ENCODE measurements around the gene TMEM87A.

The TMEM87A gene

DNA sequence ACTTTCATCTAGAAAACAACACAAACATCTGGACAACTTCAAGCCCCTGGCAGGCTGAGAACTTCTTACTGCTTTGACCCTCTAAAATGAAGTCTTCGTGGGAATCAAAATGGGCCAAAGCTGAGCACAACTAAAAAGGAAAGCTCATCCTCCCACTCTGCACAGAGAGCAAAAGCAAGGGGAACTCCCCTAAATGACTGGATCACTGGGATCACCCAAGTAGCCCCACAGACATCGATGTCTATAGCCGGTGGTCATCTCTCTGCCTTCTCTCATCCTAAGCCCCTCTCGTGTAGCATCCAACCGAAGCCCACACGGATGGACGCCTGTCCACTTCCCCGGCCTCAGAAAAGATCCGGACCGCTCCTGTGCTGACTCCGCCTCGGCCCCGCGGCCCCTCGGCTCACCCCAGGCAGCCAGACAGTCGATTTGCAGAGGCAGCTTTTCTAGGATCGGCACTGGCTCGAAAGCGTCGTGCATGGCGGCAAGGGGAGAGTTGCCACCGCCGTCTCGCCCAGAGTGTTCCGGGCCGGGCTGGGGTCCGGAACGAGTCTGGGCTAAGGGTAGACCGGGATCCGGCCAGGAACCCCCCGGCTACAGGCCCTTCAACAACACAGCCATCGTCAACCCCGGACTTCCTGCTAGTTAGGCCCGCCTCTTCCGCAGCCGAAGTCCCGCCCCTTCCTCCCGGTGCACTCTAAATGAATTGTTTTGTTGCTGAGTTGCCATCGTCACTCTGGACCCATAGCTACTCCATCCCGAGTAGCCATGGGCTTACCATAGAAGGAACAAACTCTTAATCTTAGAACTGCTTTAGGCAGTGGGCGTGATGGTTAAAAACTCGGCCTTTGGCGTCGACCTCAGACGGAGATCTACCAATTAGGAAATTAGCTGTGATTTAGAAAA lies 65.3 kb downstream of the TMEM87A start, which contains the start of gene VPS39:
TSS of gene VPS39 (minus strand) at position 631 of the 906 bp plus-strand sequence. CDS start at position 480, 151 bp downstream.
- DNase-seq (ENCODE audit: low read depth, low spot score) = peak; percentile 89

DNA sequence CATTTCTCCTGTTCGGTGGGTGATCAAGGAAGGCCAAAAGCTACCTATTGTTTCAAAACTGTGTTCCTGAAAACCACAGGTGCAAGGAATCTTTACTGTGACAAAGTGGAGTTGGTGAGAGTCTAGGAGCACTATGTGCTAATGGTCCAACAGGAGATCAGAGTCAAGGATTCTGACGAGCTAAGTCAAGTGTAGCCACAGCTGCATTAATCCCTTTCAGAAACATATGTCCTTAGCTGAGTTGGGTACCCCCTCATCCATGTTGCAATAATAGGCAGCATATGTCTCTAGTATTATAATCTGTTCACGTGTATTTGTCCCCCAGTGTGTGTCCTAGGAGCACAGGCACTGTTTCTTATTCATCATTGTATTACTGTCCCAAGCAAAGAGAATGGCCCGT lies 66.8 kb downstream of the TMEM87A start:
- no peak for DNase-seq (ENCODE audit: low read depth, low spot score)

DNA sequence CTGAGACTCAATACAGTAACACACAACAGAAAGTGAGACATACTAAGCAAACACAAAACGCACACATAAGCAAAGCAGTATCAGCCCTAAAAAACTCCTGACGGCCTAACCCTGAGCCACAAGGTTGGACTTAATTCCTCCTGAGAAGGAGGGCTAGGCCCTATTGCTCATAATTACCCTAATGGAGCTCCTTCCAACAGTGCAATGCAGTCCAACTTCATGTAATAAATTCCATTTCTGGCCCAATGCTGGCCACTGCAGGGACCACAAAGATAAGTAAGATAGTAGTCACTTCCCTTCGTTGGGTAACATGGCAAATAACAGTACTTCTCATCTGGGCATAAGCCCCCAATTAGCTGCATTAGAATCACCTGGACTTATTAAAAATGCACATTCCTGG lies 69.3 kb downstream of the TMEM87A start:
- no peak for DNase-seq (ENCODE audit: low read depth, low spot score)

DNA sequence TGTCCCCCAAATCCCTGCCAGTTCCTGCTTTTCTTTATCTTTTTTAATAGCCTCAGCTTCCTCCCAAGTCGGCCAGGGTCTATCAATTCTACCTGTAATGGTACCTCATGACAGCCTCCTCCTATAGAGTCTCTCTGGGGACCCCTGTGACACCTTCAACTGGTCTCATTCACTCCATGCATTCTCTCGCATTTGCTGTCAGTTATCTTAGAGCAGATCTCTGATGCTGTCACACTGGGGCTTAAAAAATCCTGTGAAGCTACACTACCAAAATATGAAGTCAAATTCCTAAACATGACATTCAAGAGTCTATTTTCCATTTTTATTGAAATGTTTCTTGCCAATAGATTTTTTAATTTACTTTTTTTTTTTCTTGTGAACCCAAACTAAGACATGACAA lies 70.6 kb downstream of the TMEM87A start:
- DNase-seq (ENCODE audit: low read depth, low spot score) = no peak

DNA sequence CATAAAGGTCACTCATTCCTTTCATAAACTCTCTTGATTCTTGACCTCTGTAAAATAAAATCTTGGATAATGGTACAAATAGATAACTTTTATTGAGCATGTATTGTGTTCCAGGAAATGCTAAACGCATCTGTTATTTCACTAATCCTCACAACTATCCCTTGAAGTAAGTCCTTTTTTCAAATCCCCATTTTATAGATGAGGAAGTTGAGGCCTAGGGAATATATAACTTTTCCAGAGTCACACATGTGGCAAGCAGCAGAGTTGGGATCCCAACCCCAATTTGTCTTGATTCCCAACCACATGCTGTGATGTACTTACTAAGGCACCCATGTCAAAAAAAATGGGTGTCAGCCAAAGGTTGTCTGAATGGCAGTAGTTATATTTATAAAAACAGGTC lies 71.4 kb downstream of the TMEM87A start:
- no peak for DNase-seq (ENCODE audit: low read depth, low spot score)

DNA sequence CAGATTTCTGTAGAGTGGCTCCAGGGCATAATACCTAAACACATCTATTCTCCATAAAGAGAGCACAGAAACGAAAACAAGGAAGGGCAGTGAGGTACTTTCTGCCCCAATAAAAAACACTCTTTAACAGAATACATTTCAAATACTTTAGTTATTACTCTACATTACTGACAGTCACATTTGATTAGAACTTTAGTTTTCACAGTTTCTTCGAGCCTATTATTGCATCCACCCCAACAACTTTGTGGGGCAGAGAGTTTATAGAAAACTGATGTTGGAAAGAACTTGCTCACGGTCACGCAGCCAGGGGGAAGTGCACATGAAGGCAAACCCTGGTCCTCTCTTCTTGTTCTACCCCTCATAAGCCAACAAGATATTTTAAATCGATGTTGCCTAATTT lies 74.1 kb downstream of the TMEM87A start:
- no peak for DNase-seq (ENCODE audit: low read depth, low spot score)

DNA sequence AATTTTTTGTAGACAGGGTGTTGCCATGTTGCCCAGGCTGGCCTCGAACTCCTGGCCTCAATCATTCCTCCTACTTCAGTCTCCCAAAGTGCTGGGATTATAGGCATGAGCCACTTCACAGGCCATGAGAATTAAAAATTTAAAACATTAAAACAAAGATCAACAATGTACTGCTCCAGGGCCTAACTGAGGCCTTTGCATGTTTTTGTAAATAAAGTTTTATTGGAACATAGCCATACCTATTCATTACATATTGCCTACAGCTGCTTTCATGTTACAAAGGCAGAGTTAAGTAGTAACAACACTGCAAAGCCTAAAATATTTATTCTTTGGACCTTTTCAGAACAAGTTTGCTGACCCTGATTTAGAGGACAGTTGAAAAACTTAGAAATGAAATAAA lies 74.7 kb downstream of the TMEM87A start:
- no peak for DNase-seq (ENCODE audit: low read depth, low spot score)

DNA sequence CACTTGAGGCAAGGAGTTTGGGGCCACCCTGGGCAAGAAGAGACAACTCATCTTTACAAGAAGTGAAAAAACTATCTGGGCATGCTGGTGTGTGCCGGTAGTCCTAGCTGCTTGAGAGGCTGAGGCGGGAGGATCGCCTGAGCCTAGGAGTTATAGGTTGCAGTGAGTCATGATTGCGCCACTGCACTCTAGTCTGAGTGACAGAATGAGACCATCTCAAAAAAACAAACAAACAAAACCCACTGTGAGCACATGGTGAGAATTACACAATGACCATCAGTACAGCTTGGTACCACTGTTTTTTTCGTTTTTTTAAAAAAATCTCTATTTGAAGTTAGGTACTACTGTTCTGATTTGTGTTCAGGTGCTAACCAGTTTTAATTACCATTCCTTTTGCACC lies 78.7 kb downstream of the TMEM87A start:
- peak; percentile 30 for DNase-seq (ENCODE audit: low read depth, low spot score)

DNA sequence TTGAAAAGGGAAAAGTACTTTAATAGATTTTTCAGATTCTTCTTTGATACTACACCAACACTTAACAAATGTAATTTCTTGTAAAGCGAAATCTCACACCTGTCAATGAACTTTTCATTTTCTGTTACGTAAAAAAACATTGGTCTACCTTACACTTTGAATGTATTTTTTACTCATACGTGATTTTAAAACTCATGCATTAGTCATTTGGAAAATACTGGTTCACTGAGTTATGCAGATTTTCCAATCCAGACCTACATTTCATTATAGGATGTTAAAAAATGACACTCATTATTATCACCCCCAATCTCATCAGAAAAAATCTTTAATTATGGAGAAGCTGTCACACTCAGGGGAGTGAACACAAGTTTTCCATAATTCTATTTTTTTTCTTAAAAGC lies 79.8 kb downstream of the TMEM87A start:
- DNase-seq (ENCODE audit: low read depth, low spot score) = no peak

DNA sequence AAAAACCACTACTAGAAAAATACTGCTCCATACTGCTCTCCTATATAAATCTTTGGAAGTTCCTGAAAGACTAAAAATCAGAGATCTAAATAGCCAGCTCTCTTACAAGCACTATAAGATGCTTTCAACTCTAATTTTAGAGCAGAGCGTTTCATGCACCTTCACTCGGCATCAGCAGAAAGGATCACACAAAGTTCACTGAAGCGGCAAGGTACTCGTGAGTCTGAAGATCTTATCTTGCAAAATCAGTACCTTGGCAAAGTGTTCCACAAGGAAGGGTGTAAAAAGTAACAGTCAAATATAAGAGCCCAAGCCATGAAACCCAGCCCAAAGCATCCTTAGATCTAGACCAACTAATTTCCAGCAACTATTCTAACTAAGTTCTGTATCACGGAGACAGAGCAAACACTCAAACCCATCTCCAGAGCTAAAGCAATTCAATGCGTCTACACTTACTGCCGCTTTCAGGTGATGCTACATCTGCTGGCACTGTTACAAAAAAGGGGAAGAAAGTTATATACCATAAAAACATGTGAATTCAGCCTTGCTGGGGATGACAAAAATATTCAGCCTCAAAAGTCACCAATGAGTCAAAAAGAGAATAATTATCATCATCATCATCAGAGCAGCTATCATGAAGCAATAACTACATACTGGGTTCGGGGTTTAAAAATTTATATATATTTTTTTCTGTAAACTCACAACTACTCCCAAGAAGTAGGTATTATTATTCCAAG lies 81.5 kb downstream of the TMEM87A start:
- no peak for DNase-seq (ENCODE audit: low read depth, low spot score)

DNA sequence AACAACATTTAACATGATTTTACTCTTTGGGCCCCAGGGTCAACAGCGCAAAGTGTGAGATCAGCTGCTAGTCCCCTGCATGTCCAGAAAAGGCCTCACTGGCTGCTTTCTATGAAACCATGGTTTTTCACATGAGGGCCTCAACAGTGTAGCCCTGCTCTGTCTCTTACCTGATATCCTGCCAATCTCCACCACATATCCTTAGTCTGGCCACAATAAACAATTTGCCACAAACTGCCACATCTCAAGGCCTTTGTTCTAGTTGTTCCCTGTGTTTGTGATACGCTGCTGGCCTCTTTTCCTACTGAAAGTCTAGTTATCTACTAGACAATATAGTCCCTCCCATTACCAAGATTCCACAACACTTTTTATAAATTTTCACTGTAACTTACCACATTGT lies 82.9 kb downstream of the TMEM87A start:
- no peak for DNase-seq (ENCODE audit: low read depth, low spot score)

DNA sequence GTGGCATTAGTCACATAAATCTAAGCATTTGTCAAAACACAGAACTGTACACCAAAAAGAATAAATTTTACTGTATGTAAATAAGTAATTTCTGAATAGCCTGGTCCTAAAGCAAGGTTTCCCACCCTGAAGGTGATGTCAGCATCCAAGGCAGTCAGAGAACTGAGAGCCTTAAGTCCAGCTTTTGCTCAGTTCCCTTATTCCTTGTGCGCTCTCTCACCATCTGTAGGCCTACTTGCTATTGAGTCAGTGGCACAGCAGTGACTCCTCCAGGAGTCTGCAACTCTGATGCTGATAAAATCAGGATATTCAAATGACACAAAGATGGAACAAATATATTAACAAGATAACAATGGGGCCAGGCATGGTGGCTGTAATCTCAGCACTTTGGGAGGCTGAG lies 87.4 kb downstream of the TMEM87A start:
- DNase-seq (ENCODE audit: low read depth, low spot score) = no peak

DNA sequence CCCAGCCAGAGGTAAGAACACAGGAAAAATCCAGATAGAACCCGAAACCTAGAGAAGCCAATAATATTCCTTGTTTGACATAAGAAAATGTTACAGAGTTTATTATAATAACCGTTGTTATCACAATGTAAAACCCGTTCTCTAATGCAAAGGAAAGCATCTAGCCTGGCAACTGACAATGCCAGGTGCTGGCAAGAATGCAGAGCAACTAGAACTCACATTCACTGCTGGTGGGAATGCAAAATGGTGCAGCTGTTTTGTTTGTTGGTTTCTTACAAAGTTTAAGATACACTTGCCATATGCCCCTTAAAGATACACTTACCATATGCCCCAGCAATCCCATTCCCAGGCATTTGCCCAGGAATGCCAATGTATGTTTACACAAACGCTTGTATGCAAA lies 88.5 kb downstream of the TMEM87A start:
- DNase-seq (ENCODE audit: low read depth, low spot score) = no peak

DNA sequence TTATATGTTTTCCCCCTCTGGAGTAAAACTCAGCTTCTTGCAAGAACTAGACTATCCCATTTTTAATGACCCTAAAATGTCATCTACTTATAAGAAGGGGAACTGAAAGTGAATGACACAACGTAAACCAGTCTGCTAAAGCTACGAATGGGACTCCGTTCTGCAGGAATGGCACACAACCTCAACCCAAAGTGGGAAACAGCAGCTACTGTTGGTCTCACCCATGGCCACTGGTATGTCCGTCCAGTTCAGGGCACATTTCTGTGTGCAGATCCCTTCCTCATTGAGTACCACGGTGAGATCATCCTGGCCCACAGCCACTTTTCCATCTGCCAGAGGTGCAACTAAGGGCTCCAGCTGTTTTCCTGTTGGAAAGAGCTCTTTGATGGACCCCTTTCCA lies 88.9 kb downstream of the TMEM87A start:
- DNase-seq (ENCODE audit: low read depth, low spot score) = no peak

DNA sequence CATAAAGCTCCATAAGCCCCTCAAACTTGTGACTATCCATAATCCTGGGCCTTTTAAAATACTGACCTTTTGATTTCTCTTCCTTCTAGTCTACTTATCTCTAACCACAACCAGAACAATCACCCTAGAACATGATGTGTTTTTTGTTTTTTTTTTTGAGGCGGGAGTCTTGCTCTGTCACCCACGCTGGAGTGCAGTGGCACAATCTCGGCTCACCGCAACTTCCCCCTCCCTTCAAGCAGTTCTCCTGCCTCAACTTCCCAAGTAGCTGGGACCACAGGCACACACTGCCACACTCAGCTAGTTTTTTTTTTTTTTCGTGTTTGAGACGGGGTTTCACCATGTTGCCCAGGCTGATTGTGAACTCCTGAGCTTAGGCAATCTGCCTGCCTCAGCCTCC lies 90.3 kb downstream of the TMEM87A start:
- no peak for DNase-seq (ENCODE audit: low read depth, low spot score)

DNA sequence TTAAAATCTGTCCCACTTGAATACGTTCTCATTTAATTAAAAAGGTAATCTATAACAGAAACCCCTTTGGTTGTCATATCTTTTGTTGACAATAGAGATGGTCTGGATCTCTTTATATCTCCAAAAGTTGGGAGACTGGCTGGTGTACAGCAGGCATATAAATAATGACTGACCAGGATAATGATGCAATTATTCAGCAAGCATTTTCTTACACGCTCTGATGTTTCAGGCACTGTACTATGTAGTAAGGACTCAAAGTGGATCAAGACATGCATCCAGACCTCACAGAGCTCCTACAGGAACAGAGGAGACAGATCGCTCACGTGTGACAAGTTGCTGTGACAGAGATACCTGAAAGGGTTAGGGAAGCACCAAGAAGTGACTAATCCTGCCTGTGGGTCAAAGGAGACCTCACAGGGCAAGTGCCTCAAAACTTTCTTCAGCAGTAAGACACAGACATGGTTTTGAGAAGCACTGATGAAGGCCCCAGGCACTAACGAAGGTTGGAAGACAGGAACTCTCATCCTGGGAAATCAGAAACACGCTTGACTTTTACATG lies 90.8 kb downstream of the TMEM87A start:
- no peak for DNase-seq (ENCODE audit: low read depth, low spot score)

DNA sequence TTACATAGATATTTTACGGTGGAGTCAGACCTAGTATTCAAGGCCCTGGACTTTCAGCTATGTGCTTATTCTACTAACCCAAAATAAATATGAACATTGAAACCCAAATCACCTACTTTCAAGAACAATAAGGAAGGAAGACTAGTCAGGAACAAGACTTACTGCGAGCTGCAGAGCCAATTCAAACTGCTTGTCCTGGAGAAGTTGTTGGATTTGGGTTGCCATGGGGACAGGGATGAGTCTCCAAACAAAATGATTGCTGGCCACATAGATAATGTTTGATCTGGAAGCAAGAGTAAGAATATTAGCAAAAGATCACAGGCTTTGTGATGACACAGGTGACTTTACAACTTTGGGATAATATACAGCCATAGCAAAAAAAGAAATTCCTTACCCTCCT lies 95.2 kb downstream of the TMEM87A start:
- no peak for DNase-seq (ENCODE audit: low read depth, low spot score)

DNA sequence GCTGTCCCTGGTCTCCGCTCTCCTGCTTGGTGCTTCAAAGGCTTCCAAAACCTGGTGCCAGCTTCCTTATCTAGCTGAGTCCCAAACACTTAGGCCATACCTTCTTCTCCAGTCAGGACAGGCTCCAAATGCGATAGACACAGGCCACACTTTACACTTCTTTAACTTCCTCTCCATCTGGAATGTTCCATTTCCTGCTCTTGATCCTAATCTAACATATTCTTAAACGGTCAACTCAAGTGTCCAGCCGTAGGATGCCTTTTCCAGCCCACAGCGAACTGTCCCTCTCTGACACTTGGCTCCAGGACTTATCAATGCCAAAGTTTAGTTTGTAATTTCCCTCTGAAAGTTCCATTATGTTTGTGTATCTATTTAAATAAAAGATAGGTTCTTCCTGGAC lies 97.6 kb downstream of the TMEM87A start:
- no peak for DNase-seq (ENCODE audit: low read depth, low spot score)

DNA sequence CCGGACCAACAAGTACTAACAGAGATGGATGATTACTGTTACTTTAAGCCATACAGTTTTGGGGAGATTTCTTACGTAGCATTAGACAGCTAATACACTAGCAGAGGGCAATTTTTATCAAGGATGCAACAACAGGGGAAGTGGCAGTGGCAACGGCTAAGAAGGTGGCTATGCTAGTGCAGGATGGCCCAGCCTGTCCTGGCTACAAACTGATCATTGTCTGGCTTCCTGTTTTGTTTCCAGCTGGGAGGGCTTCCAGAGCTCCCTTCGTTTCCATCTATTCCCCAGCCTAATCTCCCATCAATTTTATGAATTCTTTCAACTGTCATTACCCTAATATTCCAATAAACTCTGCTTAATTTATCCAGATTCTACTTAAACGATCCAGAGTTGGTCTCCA lies 100.8 kb downstream of the TMEM87A start:
- DNase-seq (ENCODE audit: low read depth, low spot score) = no peak

DNA sequence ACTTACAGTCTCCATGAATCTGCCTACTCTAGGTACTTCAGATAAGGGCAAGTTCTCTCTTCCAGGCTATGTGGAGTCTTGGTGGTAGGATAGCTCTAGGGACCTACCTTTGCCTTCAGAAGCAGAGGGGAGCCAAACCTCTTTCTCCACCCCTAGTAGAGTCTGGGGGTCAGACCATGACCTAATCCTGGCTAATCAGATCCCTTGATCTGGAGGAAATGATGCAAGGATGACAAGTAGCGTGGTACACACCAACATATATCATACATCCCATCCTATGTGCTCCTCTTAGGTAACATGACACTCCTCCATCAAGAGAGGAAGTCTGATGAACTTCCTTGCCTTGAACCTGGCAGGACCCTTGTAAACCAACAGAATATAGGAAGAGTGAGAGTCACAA lies 101.4 kb downstream of the TMEM87A start:
- DNase-seq (ENCODE audit: low read depth, low spot score) = no peak

DNA sequence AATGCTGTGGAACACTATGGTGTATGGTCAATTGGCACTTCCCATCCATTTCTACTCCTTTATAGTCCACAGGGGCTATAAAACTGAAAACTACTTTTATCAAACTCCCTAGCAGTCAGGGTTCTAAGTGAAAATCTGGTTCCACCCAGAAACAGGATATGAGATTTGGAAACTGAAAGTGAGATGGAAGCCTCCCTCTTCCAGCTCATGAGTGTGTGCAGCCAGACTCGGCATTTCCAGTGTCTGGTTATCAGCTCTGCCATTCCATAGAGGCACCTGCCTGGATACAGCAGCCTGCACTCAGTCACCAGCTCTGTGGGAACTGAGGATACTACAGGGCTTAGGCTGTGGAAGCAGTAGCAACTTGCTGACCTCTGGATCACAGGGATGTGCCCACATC lies 102.1 kb downstream of the TMEM87A start:
- DNase-seq (ENCODE audit: low read depth, low spot score) = no peak

DNA sequence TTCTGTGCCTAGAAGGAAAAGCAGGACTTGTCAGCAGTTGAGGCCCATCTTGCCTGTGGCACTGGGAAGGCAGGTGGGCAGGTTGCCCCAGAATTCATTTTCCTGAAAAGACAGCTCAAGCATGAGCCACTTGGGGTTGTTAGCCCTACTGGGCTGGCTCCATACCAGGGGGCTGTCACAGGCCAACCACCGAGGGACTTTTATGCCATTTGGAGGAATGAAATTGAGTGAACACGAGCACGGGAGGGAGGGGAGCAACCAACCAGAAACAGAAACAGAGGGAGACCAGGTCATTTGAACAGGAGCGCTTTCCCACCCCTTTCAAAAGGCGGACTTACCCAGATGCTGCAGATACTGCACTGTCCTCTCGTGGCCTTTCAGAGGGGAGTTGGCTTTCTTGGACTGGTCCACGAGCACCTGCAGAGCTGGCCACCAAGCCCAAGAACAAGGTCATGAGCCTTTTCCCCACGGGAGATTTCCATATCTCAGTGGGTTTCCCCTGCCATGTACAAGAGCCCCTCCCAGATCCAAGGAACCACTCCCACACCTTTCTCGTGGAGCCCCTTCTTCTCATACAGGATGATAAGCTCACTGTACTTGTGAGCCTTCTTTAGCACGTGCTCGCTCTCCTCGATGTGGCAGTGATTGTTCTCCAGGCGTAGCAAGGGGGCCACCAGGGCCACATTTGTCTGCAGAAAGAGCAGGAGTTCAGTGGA lies 106.8 kb downstream of the TMEM87A start:
- DNase-seq (ENCODE audit: low read depth, low spot score) = no peak

All from ELF-1 (cell line).